SK-N-DZ (cell line): ENCODE data around the gene TSSK6.

Experiments used
- DNase-seq: peaks from one replicate; pipeline ENCODE4 v3.0.0-alpha.2; 2015; ENCODE audit warnings: low spot score

Gene TSSK6

DNA sequence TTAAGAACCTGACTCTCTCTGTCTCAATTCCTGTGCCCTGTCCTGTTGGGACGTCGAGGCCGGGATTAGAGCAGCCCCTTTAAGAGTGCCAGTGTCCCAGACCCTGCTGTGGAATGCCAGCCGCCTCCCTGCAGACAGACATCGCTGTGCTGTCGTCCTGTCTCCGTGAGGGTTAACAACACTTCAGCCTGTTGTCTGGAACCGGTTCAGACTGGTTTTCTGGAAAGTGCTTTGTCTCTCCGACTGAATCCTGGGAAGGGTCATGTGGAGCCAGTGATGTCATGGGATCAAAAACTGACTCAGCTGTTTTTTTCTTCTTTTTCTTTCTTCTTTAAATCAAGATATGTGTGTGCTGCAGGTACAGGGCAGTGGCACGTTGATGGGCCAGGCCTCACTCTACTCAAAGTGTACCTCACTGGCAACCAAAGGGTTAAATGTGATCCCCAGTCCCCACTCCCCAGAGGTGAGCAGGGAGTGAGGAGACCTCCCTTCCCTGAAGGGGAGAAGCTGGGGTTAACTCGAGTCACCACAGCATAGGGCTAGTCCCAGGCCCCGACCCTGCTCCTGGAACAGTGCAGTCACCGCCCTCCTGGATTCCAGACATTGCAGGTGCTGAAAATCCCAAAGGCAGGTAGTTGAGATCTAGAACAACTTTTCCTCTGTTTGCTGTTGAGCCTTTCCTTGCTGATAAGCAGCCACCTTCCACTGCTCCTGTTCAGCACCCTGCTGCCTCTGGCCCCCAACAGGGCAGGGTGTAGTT, 50.8 kb downstream of the TSSK6 start:
- no peak for DNase-seq
